Measurements from ENCODE around the gene SDHC.
"Not testable (repeated sequence)": the region's sequence is repeated elsewhere in the genome, so short reads cannot be mapped to it uniquely, and the experiment has no call there.

DNA sequence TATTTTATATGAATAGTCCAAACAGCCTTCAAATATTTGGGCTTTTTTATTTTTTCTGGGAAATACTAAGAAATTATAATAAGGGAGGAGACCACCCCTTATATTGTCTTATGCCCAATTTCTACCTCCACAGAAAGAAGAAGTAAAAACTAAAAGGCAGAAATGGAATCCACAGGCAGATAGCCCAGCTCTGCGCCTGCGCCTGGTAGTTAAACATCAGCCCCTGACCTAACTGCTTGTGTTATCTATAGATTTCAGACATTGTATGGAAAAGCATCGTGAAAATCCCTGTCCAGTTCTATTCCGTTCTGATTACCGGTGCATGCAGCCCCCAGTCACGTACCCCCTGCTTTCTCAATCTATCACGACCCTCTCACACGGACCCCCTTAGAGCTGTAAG is 82.9 kb downstream of the SDHC start:
- TF ChIP-seq TAF1 (IDR thresholded peaks at IDR 0.05; ENCODE audit: borderline replicate concordance, low read depth, low read length); REST (IDR thresholded peaks at IDR 0.05; ENCODE audit: low read depth, low read length); CTCF (IDR thresholded peaks at IDR 0.05); RAD21 (IDR thresholded peaks at IDR 0.05; ENCODE audit: low read length); NRF1 (IDR thresholded peaks at IDR 0.05; ENCODE audit: low read depth, low read length); EZH2phosphoT487 (IDR thresholded peaks at IDR 0.05; ENCODE audit: borderline replicate concordance, low read depth); FOXJ3 (CRISPR knock-in tag; IDR thresholded peaks at IDR 0.05); GABPA (IDR thresholded peaks at IDR 0.05; ENCODE audit: low read depth); USF2 (IDR thresholded peaks at IDR 0.05; ENCODE audit: borderline replicate concordance, low read depth, low read length); EP300 (IDR thresholded peaks at IDR 0.05; ENCODE audit: borderline replicate concordance in 1 of 2, low read depth in 1 of 2, low read length in 1 of 2); MEF2A (IDR thresholded peaks at IDR 0.05; ENCODE audit: borderline replicate concordance, low read depth): not testable (repeated sequence)
- TF ChIP-seq, protein P1, sequence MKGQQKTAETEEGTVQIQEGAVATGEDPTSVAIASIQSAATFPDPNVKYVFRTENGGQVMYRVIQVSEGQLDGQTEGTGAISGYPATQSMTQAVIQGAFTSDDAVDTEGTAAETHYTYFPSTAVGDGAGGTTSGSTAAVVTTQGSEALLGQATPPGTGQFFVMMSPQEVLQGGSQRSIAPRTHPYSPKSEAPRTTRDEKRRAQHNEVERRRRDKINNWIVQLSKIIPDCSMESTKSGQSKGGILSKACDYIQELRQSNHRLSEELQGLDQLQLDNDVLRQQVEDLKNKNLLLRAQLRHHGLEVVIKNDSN (IDR thresholded peaks at IDR 0.05; ENCODE audit: borderline replicate concordance, low read depth), result not testable (repeated sequence)
- TF ChIP-seq, protein P2, sequence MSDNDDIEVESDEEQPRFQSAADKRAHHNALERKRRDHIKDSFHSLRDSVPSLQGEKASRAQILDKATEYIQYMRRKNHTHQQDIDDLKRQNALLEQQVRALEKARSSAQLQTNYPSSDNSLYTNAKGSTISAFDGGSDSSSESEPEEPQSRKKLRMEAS (IDR thresholded peaks at IDR 0.05; ENCODE audit: low read depth), result not testable (repeated sequence)

All from SK-N-SH (cell line).